OCI-LY3 (cell line): ENCODE data around the gene EVA1A.

Source experiments
- CTCF ChIP-seq: fragments of 200-600, 300-600 bp; sonication (generic); IDR thresholded peaks from 2 replicates; pipeline ENCODE4 v1.5.1; 2014; ENCODE audit warnings: antibody characterized with exemption, low read length, low read depth
- EZH2phosphoT487 ChIP-seq: fragments of 200-600 bp; shearing (Covaris generic); IDR thresholded peaks from 2 replicates; pipeline ENCODE4 v1.6.1; 2018; ENCODE audit warnings: antibody characterized with exemption, mixed run types, low read depth

GRCh38 chr2:75569546-75569945 is 8.8 kb upstream of the EVA1A start:
- TF ChIP-seq CTCF, result no peak
- TF ChIP-seq EZH2phosphoT487, result no peak
